SHP77 (cell line): ENCODE measurements around the gene TPBG.

Experiments
- DNase-seq, 2 experiments: peaks; one replicate each; lab custom pipeline; 2025; lab: John Stamatoyannopoulos, UW

The TPBG gene, protein sequence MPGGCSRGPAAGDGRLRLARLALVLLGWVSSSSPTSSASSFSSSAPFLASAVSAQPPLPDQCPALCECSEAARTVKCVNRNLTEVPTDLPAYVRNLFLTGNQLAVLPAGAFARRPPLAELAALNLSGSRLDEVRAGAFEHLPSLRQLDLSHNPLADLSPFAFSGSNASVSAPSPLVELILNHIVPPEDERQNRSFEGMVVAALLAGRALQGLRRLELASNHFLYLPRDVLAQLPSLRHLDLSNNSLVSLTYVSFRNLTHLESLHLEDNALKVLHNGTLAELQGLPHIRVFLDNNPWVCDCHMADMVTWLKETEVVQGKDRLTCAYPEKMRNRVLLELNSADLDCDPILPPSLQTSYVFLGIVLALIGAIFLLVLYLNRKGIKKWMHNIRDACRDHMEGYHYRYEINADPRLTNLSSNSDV

GRCh38 chr6:82363428-82364086, at the start of gene TPBG:
TPBG (plus strand) TSS chr6:82363817; CDS start chr6:82364962, 1,145 bp downstream.
- peak; percentile 59 to 60 for DNase-seq

DNA sequence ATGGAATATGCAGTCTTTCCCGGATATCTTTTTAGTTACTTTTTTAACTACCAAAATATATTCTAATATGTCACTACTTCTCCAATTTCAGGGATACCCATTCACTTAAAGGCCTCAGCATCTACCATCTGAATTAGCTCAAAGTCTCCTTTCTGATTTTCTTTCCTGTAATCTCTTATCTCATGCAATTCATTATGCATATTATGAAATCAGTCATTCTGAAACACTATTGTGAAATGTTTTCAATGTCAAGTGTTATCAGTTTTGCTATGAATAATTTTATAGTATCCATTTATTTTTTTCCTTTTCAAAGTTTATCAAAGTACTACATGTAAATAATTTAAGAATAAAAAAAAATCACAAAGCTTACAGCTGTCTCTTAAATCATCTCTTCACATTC, 41.2 kb upstream of the TPBG start:
- DNase-seq, result no peak

- DNase-seq, result no peak
Measured at GRCh38 chr6:82329766-82330165, 33.9 kb upstream of the TPBG start.

- no peak for DNase-seq
Measured at GRCh38 chr6:82330171-82330804, 33.3 kb upstream of the TPBG start.

DNA sequence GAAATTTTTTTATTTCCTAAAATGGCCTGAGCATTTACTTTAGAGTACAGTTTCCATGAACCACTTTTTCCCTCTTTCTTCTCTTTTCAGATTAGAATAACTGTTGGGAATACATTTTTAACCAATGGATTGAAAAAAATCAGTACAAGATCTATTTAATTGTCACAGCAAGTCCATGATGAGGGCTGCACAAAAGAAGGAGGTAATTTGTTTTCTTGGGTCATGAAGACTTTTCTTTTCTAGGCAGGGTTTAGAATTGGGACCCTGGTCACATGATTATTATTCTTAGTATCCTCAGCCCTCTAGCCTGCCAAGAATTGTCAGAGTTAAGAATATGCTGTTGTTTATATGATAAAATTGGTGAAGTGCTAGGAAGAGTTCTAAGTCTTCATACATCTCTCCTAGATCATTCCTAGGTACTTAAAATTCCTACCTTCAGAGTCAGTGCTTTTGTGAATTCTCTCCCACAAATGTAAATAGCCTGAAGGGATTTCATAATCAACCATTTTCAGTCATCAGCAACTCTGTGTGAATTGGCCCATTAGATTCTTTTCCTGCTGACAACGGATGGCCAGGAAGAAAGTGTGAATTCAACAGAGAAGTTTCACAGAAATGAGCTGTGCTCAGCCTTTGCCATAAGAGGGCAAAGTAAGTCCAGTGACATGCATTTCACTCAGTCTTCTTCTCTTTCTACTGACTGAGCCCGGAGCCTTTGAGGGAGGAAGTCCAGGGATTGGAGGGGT, 32.4 kb upstream of the TPBG start:
- DNase-seq, result no peak

GRCh38 chr6:82333781-82334180, 29.8 kb upstream of the TPBG start:
- no peak for DNase-seq

- no peak for DNase-seq
Measured at GRCh38 chr6:82337688-82338257, 25.8 kb upstream of the TPBG start.

- DNase-seq, result no peak
Measured at GRCh38 chr6:82348130-82348529, 15.5 kb upstream of the TPBG start.

DNA sequence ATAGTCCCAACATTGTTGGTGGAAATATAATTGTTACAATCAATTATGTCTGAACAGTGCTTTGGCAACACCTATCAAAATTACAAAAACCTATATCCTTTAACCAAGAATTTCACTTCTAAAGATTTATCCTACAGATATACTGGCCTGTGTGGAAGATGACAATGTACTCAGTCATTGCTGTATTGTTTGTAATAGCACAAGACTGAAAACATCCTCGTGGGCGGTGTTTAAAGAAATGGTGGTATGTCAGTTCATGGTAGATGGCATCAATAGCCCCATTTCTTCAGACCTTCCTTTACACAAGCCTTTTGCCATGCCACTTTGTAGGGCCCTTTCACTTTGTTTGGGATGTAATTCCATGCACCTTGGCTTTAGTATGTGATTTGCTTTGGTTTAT, 9.8 kb upstream of the TPBG start:
- DNase-seq, result no peak

DNA sequence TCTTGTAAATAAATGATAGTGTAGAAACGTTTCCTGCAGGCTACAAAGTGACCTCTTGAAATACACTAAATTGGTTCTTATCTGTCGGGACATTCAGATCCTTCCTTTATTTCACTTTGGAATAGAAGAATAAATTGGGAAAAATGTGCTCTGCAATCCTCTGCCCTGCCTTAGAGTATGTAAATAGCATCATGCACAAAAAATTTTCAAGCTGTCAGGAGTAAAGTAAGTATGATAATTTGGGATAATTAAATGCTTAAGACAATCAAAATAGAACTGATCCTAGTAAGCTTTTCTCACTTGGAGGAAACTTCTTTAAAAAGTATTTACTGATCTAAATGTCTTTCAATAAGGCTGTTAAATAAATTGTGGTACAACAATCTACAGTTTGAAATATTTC, 3.1 kb upstream of the TPBG start:
- DNase-seq, result no peak

GRCh38 chr6:82361631-82362030, 2.0 kb upstream of the TPBG start:
- DNase-seq, result no peak

- DNase-seq, result no peak
Measured at GRCh38 chr6:82362144-82362543, 1.5 kb upstream of the TPBG start.

DNA sequence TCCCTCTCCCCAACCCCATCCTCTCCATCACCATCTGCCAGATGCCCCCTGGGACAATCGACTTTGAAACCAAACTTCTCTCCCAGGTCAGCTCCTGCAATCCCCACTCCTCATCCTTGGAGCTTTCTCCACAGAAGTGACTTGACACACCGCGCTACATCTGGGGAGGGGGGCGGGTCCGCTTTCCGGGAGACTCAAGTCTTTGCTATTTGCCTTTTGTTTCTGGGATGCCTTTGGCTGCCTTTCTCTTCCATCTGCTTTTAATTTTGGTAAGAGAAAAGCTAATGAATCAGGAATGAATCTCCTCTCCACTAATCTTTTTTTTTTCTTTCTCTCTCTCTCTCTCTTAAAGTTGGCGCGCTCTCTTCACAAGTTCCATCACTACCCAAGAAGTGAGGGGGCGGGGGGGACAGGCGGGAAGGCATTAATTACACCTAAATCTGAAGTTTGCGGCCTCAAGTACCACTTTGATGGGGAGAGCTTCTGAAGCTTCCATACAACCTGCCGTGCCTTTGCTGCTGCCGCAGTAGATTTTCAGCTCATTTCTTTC, 664 bp upstream of the TPBG start:
- DNase-seq, result no peak

GRCh38 chr6:82364087-82365015, 734 bp downstream of the TPBG start:
- DNase-seq, result peak in 1 of 2 experiments; percentile 62

DNA sequence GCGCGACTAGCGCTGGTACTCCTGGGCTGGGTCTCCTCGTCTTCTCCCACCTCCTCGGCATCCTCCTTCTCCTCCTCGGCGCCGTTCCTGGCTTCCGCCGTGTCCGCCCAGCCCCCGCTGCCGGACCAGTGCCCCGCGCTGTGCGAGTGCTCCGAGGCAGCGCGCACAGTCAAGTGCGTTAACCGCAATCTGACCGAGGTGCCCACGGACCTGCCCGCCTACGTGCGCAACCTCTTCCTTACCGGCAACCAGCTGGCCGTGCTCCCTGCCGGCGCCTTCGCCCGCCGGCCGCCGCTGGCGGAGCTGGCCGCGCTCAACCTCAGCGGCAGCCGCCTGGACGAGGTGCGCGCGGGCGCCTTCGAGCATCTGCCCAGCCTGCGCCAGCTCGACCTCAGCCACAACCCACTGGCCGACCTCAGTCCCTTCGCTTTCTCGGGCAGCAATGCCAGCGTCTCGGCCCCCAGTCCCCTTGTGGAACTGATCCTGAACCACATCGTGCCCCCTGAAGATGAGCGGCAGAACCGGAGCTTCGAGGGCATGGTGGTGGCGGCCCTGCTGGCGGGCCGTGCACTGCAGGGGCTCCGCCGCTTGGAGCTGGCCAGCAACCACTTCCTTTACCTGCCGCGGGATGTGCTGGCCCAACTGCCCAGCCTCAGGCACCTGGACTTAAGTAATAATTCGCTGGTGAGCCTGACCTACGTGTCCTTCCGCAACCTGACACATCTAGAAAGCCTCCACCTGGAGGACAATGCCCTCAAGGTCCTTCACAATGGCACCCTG, 1.6 kb downstream of the TPBG start:
- peak in 1 of 2 experiments; percentile 35 for DNase-seq

GRCh38 chr6:82367704-82368103, 4.1 kb downstream of the TPBG start:
- no peak for DNase-seq

GRCh38 chr6:82370788-82371187, 7.2 kb downstream of the TPBG start:
- no peak for DNase-seq

DNA sequence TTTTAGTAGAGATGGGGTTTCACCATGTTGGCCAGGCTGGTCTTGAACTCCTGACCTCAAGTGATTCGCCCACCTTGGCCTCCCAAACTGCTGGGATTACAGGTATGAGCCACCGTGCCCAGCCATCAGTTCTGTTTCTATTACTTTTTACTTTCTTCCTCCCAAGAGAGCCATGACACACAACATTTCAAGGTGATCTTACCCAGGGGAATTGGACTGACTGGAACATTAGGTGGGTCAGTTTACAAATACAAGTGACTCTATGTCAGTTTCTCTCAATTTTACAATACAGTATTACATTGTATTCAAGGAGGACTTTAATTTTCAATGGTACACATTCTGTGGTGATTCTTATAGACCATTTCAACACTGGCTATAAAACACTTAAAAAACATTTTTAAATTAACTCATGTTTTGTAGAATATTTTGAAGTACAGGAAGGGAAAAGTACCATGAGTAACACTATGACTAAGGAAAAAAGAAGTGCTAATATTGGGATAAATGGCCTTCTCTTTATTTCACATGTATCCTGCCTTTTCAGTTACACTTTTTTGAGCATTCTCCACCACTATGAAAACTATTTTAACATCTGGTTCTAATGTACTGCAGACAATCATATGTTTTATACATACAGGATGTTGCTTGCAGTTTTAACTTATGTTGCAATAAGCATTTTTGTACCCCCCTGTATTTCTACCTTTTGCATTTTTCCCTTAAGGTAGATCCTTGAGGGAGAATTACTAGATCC, 8.4 kb downstream of the TPBG start:
- no peak for DNase-seq

GRCh38 chr6:82372656-82373055, 9.0 kb downstream of the TPBG start:
- no peak for DNase-seq
